G401.6 (cell line): ENCODE data around the gene SYCE1L.
"Not testable (repeated sequence)": the region's sequence is repeated elsewhere in the genome, so short reads cannot be mapped to it uniquely, and the experiment has no call there.

Experiments used
- FAIRE-seq: peaks from 2 replicates; lab custom pipeline; 2012; peaks lifted over from hg19 to GRCh38; lab: Jason Lieb, UNC

Gene SYCE1L, protein sequence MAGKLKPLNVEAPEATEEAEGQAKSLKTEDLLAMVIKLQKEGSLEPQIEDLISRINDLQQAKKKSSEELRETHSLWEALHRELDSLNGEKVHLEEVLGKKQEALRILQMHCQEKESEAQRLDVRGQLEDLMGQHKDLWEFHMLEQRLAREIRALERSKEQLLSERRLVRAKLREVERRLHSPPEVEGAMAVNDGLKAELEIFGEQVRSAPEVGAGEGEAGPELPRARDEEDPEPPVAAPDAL

GRCh38 chr16:77199211-77199610 is at the start of gene SYCE1L:
SYCE1L (plus strand) TSS chr16:77199408; CDS start chr16:77199452, 44 bp downstream.
- FAIRE-seq = no peak

GRCh38 chr16:77157346-77158058 is 41.7 kb upstream of the SYCE1L start:
- no peak for FAIRE-seq

DNA sequence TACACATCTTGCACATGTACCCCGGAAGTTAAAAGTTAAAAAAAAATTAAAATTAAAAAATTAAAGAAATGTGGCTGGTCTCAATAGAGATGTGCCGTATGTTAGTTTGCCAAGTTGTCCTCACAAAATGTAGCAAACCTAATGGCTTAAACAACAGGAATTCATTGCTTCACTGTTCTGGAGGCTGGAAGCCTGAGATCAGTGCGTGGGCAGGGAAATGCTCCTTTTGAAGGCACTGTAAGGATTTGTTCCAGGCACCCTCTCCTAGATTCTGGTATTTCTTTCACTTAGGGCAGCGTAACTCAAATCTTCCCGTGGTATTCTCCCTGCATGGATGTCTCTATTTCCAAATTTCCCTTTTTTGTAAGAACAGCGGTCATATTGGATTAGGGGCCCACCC is 40.9 kb upstream of the SYCE1L start:
- no peak for FAIRE-seq

GRCh38 chr16:77165006-77165405 is 34.2 kb upstream of the SYCE1L start:
- no peak for FAIRE-seq

DNA sequence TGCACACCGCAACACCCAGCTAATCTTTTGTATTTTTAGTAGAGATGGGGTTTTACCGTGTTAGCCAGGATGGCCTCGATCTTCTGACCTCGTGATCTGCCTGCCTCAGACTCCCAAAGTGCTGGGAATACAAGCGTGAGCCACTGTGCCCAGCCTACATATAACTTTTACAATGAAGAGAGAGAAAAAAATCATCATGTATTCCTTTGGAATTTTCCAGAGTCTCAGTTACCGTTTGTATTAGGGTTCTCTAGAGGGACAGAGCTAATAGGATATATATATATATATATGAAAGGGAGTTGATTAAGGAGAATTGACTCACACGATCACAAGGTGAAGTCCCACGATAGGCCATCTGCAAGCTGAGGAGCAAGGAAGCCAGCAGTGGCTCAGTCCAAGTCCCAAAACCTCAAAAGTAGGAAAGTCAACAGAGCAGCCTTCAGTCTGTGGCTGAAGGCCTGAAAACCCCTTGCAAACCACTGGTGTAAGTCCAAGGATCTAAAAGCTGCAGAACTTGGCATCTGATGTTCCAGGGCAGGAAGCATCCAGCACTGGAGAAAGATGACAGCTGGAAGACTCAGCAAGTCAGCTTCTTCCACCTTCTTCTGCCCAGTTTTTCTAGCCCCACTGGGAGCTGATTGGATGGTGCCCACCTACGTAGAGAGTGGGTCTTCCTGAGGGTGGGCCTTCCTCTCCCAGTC is 33.5 kb upstream of the SYCE1L start:
- FAIRE-seq = not testable (repeated sequence)

- no peak for FAIRE-seq
Observed at GRCh38 chr16:77166726-77167125, 32.5 kb upstream of the SYCE1L start.

DNA sequence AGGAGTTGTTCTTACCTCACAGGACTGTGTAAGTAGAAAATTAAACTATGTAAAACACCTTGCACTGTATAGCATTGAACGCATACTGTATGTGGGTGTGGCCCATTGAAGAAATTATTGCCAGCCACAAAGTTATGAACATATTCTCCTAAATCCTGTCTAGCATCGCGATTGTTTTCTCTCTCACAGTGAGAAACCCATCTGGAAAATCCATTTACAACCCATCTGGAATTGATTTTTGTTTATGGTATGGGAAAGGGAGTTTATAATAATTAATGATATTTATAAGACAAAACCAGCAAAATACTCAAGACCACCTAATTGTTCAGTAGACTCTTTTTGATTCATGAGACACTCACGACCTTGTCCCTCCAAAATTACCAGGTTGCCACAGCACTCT is 30.3 kb upstream of the SYCE1L start:
- FAIRE-seq = no peak

DNA sequence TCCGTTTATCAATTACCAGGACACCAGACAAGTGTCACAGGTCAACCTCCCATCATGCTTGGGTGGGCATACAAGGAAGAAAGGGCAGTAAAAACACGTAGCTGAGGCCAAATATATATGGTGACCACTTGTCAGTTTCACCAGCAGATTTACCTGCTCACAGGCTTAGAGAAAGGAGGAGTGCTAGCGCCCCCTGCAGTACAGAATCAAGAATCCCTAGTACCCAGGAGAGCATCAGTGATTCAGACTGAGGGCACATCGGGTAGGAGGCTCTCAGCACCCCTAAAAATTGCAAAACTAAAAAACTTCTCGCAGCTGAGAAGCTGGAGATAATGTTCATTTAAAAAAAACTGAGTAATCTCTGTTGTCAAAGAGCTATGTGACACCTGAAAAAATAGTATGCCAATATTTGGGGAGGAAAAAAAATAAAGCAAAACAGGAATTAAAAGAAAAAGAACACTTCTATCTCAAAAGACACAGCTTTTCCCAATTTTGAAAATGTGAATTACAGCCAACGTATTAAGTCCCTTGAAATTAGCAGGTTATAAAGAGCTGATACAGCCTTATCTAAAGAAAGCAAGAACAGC is 29.5 kb upstream of the SYCE1L start:
- FAIRE-seq = no peak

- FAIRE-seq = no peak
Observed at GRCh38 chr16:77170805-77171204, 28.4 kb upstream of the SYCE1L start.

DNA sequence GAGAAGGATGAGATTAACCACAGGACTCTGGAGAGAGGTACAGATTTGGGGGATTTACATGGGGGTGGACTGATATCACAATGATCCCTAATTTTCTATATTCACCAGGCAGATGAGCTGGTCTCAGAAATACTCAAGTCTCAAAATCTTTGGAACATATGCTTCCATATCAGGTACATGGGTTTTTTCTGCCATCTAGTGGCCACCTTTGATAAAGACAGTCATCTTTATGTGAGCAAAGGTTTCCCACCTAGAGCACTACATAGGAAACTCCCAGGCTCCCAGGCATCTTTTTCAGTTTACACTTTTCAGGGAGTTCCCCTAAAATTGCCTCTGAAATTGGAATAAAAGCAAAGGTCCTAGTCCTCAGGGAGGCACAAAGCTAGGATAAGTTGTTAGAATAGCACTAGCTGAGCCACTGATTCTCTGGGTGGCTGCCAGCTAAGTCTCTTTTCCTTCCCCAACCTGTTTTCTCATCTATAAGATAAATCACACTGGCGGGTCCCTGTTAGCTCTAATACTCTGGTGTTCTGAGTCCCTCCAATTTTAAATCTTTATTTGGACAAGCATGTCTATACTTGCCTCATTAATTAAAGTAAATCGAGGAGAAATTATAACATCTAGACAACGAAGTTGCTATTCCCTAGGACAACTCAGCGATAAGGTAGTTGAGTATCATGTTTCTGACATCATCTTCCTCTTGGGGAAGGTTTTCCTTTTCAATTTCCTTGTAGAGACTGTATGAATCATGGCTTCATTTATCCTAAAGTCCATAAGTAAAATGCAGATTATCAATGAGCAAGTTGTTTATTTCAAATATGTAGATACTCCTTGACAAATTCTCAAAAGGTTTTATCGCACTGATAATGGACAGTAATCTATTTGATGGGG is 27.2 kb upstream of the SYCE1L start:
- peak; percentile 67 for FAIRE-seq

GRCh38 chr16:77172951-77173350 is 26.3 kb upstream of the SYCE1L start:
- FAIRE-seq = no peak

DNA sequence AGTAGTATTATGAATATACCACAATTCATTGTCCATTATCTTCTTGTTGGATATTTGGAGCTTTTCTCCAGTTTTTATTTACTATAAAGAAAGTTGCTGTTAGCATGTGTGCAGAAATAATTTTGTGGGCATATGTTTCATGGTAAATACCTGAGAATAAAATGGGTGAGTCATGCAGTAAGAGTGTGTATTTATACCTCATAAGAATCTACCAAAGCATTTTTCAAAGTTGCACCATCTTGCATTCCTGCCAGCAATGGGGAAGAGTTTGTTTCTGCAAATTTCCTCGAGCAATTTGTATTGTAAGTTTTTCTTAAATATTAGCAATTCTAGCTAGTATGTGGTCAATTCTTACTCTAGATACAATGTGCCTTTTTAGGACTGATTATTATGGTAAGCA is 16.1 kb upstream of the SYCE1L start:
- no peak for FAIRE-seq

- peak; percentile 48 for FAIRE-seq
Observed at GRCh38 chr16:77186298-77186697, 12.9 kb upstream of the SYCE1L start.

GRCh38 chr16:77190190-77190477 is 9.1 kb upstream of the SYCE1L start:
- no peak for FAIRE-seq

DNA sequence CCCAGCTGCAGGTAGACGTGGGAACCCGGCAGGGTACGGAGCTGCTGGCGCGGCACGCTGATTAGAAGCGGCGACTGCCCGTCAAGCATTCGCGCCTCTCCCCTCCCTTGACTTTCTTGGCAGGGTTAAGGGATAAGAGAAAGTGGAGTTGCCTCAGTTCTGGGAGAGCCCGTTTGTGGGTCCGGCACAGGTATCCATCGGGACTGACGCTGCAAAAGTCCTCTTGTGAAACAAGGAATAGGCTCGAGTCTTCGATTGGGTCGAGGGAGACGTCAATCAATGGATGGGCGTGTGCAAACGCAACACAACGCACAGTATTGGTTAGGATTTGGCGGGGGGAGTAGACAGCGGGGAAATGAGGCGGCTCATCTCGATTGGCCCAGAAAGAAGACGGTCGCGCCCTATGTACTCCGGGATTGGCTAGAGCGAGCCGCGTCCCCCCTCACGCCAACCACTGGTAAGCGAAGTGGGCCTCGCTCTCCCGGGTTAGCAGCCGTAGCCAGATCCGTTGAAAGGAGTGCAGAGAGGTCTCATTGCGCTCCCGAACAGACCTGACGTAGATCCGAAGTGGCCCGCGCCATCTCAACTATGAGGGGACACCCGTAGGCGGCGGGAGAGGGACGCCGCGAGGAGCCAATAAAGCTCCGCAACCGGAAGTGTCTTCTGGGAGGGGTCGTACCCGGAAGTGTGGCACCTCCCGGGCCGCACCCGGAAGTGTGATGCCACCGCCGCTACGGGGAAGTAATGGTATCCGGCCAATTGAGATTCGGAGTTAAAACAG is 8.5 kb upstream of the SYCE1L start, which contains the start of gene MON1B:
TSS of gene MON1B (plus strand) at position 713 of the 781 bp plus-strand sequence. CDS start 296 bp downstream, outside the sequence.
- FAIRE-seq = peak; percentile 98

GRCh38 chr16:77191259-77191969 is 7.8 kb upstream of the SYCE1L start:
- FAIRE-seq = no peak

DNA sequence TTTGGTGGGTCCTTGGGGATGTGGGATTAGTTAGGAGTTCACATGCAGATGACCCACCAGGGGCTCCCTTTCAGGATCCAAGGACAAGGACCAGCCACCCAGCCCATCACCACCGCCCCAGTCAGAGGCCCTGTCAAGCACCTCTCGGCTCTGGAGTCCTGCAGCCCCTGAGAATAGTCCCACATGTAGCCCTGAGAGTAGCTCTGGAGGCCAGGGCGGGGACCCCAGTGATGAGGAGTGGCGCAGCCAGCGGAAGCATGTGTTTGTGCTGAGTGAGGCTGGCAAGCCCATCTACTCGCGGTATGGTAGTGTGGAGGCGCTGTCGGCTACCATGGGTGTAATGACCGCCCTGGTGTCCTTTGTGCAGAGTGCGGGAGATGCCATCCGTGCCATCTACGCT is 5.8 kb upstream of the SYCE1L start:
- no peak for FAIRE-seq

- FAIRE-seq = no peak
Observed at GRCh38 chr16:77194295-77195231, 4.6 kb upstream of the SYCE1L start.

GRCh38 chr16:77195411-77195810 is 3.8 kb upstream of the SYCE1L start:
- no peak for FAIRE-seq
